Measurements from ENCODE around the gene SCUBE1.

DNA sequence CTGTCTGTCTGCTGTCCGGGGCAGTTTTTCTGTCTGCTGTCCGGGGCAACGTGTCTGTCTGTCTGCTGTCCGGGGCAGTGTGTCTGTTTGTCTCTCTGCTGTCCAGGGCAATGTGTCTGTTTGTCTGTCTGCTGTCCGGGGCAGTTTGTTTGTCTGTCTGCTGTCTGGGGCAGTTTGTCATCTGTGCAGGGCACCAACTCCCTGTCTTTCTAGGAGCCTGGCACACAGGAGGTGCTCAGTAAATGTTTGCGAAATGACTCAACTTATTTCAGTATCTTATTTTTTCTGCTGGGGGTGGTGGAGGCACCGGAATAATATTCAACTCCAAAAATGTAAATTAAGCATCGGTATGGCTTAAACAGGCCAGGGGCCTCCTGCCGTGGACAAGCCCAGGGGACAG, 144.2 kb downstream of the SCUBE1 start:
- TF ChIP-seq, protein P1, sequence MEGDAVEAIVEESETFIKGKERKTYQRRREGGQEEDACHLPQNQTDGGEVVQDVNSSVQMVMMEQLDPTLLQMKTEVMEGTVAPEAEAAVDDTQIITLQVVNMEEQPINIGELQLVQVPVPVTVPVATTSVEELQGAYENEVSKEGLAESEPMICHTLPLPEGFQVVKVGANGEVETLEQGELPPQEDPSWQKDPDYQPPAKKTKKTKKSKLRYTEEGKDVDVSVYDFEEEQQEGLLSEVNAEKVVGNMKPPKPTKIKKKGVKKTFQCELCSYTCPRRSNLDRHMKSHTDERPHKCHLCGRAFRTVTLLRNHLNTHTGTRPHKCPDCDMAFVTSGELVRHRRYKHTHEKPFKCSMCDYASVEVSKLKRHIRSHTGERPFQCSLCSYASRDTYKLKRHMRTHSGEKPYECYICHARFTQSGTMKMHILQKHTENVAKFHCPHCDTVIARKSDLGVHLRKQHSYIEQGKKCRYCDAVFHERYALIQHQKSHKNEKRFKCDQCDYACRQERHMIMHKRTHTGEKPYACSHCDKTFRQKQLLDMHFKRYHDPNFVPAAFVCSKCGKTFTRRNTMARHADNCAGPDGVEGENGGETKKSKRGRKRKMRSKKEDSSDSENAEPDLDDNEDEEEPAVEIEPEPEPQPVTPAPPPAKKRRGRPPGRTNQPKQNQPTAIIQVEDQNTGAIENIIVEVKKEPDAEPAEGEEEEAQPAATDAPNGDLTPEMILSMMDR (IDR thresholded peaks at IDR 0.05) = no peak
- TF ChIP-seq YY1 (IDR thresholded peaks at IDR 0.05; ENCODE audit: low read depth) = no peak
- TF ChIP-seq, protein P2, sequence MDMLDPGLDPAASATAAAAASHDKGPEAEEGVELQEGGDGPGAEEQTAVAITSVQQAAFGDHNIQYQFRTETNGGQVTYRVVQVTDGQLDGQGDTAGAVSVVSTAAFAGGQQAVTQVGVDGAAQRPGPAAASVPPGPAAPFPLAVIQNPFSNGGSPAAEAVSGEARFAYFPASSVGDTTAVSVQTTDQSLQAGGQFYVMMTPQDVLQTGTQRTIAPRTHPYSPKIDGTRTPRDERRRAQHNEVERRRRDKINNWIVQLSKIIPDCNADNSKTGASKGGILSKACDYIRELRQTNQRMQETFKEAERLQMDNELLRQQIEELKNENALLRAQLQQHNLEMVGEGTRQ (IDR thresholded peaks at IDR 0.05; ENCODE audit: borderline replicate concordance, low read depth, low read length) = no peak

Measured in SK-N-SH (cell line).